Smooth muscle cell of the coronary artery (primary cell): ENCODE data around the gene APBA2. TPM values are rescaled to one million over a fixed set of nuclear protein-coding genes. Genes with fewer than 3 reads are reported as not detected.

ENCODE experiments used
- total RNA-seq: library from RNA; depleted of rRNA; stranded (reverse); fragments of >200 nt; gene quantifications from 2 replicates; pipeline ENCODE4 v1.2.3, GENCODE V29; 2014; ENCODE audit warnings: low replicate concordance

The APBA2 gene
- total RNA-seq = 20.4 and 20.6 TPM in 2 replicates

DNA sequence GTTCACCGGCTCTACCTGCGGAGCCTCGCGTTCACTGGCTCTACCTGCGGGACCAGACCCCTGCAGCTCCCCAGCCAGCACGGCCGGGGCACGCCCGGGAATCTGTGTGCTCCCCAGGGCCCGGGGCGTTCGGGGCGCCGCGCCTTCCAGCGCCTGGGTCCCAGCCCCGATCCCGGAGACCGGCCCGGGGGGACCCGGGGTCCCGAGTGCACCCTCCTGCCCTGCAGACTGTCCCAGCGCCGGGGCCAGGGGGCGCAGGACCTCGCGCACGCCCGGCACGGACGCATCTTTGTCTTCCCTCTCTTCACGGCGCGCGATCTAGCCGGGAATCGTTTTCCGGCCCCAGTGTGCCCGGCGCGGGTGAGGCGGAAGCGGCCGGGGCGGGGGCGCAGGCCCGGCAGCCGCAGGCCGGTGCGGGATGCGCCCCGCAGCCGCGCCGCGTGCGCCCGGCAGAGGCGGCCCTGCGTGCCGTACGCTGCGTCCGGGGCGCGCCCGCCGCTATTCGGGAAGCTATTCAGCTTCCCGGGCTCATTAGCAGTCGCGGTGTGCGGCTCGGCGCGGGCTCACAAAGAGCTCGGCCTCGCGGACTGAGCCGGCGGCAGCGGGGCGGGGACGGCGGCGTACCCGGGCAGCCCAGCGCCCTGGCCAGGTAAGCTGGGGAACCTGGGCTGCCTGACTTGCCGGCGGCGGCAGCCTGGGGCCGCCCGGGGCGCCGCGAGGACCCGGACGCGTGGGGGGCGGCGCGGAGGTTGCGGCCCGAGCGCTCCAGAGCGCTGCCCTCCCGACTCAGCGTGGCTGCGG lies at the start of gene APBA2:
Gene APBA2, plus strand, starts transcription at position 345 of the 801 bp plus-strand sequence. CDS start 167,911 bp downstream, outside the sequence.

DNA sequence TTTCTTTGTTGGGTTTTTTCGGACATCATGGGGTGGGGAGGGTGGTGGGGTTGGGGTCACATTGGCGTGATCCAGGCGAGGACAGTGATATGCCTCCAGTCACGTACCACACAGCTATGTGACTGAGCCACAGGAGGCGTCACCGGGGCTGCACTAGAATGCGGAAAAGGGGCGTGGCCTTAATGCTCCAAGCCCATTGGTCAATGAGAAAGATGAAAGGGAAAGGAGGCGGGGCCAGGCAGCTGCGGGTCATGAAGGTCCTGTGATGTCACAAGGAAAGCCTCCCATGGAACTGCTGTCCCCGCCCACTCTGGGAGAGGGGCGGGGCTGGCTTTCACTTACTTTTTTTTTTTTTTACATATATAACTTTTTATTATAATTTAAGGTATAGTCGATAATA lies 37.3 kb upstream of the APBA2 start, which contains the start of gene GOLGA6L7:
Gene GOLGA6L7, minus strand, starts transcription at position 124 of the 400 bp plus-strand sequence. Its CDS starts 95 bp downstream, at position 29.

Other genes starting within 250 kb of the APBA2 start
- gene GOLGA8M, start 173.6 kb upstream of the APBA2 start, total RNA-seq = 0.23 and 0.45 TPM in 2 replicates
- gene GOLGA6L7, start 37.3 kb upstream of the APBA2 start, total RNA-seq = not detected in 2 replicates